OCI-LY1 (cell line): ENCODE data around the gene TTC23.

ENCODE experiments used
- EZH2 ChIP-seq: fragments of 200-600 bp; sonication (generic), shearing (Covaris generic); IDR thresholded peaks from 2 replicates; pipeline ENCODE4 v1.8.0; 2017; ENCODE audit warnings: borderline replicate concordance, mixed run types, mild to moderate bottlenecking, antibody characterized with exemption, low read length, moderate library complexity, mixed read lengths
- TF ChIP-seq, protein P1 (sequence below): fragments of 200-600 bp; sonication (generic), shearing (Covaris generic); IDR thresholded peaks from 2 replicates; pipeline ENCODE4 v1.5.1; 2017; ENCODE audit warnings: mild to moderate bottlenecking, antibody characterized with exemption, low read length, moderate library complexity, mixed read lengths

DNA sequence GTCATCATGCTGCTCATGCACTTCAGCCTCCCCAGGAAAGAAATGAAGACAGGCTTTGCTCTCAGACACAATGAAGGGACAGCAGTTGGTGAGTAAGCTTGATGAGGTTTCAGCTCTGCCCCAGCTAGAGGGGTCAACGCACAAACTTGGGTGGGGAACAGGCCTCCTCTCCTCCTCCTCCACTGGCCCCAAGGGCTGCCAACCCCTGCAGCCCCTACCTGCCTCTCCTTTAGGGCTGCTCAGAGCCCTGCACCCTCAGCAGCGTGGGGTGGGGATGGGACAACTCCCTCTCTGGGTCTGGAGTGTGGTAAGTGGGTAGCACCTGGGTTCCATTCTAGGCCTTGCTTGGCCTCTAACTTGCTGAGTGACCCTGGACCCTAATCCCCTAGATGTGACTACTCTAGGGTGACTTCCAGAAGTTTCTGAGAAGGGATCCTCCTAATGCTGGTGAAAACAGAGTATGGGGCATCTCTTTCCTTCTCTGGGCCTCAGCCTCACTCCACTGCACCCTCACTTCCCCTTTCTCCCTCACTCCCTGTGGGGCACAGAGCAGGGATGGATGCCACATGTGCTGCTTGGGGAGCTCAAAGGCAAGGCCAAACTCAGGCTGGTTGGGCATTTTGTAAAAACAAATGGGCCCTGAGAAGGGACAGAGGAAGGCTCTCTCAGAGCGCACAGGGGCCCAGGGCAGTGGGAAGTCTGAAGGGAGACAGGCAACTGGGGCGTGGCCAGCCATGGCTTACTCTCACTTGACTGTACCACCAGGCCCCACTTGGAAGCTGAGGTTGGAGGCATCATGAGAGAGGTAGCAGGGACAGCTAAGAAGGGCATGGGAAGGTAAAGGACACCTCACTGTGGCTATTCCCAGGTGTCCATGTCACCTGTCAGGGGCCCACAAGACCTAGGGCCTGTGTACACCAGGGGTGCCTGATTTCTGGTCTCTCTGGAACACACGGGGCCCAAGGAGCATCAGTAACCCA, 80.5 kb downstream of the TTC23 start:
- TF ChIP-seq, protein P1, sequence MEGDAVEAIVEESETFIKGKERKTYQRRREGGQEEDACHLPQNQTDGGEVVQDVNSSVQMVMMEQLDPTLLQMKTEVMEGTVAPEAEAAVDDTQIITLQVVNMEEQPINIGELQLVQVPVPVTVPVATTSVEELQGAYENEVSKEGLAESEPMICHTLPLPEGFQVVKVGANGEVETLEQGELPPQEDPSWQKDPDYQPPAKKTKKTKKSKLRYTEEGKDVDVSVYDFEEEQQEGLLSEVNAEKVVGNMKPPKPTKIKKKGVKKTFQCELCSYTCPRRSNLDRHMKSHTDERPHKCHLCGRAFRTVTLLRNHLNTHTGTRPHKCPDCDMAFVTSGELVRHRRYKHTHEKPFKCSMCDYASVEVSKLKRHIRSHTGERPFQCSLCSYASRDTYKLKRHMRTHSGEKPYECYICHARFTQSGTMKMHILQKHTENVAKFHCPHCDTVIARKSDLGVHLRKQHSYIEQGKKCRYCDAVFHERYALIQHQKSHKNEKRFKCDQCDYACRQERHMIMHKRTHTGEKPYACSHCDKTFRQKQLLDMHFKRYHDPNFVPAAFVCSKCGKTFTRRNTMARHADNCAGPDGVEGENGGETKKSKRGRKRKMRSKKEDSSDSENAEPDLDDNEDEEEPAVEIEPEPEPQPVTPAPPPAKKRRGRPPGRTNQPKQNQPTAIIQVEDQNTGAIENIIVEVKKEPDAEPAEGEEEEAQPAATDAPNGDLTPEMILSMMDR, result no peak
- no peak for TF ChIP-seq EZH2
